GM21360 (cell line): Measurements from ENCODE around the gene PLAC9.
"Not testable (repeated sequence)": the region's sequence is repeated elsewhere in the genome, so short reads cannot be mapped to it uniquely, and the experiment has no call there.

Experiments
- ATAC-seq: cut with Tn5 transposase; IDR thresholded peaks from one replicate; pipeline ENCODE4 v1.9.1; 2021; ENCODE audit warnings: mild to moderate bottlenecking, moderate library complexity; ENCODE audit not compliant: unreplicated experiment

The PLAC9 gene

DNA sequence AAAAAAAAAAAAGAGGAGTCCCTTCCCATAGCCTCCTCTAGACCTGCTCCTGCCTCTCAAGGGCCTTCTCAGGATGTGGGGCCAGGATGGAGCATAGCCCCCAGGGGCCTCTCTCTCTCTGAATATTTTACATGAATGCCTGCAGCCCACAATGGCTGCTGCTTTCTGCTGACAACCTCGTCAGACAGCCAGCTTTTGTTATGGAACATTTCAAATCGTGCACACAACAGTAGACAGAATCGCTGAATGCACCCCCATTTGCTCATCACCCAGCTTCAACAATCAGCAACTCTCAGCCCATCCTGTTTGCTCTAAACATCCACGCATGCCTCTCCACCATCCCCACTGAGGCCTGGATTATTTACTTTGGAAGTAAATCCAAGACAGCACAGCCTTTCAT, 5.4 kb downstream of the PLAC9 start:
- ATAC-seq: no peak

GRCh38 chr10:80139265-80139664, 6.7 kb downstream of the PLAC9 start:
- no peak for ATAC-seq

- no peak for ATAC-seq
Observed at GRCh38 chr10:80140251-80140650, 7.7 kb downstream of the PLAC9 start.

DNA sequence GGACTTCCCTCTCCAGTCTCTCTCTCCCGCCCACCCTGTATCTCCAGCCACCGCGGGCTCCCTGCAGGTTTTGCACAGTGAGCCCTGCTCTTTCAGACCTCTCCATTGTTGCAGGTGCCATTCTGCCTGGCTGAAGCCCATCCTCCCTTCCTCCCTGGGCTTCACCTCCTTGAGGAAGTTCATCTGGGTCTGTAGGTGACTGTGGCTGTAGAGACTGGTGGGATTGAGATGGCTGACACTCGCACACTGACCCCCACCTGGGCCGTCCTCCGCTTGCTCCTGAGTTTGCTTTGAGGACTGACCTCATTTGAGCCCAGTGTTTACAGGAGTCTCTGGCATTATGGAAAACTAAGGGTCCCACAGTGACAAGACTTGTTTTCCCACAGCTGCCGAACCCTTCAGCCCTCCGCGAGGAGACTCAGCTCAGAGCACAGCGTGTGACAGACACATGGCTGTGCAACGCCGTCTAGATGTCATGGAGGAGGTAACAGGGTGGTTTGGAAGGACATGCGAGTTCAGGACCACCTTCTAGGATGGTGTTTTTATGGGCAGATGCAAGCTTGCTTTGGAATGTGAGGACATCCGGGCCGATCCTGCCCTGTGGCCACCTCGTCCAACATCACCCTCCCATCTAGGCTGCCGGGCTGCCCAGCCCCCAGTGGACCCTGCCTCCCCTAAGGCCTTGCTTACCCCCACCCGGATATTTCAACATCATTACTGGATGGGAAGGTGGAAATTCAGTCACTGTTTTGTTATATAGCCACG, 9.3 kb downstream of the PLAC9 start:
- no peak for ATAC-seq

DNA sequence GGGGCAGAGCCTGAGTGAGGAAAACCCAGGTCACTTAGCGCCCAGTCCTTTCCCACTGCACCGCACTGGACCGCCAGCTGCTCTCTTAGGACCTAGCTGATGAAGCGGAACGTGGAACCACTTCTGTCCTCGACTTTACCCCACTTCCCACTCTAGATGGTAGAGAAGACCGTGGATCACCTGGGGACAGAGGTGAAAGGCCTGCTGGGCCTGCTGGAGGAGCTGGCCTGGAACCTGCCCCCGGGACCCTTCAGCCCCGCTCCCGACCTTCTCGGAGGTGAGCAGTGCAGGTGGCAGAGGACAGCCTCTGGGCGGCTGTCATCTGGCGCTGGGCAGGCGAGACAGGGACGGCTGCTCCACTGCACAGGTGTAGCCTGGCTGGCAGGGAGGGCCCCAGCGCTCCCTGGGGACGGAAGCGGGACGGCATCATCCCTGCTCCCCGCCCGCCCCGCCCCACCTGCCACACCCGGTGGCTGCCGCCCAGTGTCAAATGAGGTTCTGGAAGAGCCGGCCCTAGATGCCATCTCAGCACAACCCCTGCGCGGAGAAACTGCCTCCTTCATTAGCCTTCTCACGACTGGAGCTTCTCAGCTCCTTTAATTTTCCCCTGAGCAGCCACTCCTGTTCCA, 11.7 kb downstream of the PLAC9 start:
- peak; percentile 53 for ATAC-seq

GRCh38 chr10:80144696-80145131, 12.2 kb downstream of the PLAC9 start:
- ATAC-seq: peak; percentile 32

DNA sequence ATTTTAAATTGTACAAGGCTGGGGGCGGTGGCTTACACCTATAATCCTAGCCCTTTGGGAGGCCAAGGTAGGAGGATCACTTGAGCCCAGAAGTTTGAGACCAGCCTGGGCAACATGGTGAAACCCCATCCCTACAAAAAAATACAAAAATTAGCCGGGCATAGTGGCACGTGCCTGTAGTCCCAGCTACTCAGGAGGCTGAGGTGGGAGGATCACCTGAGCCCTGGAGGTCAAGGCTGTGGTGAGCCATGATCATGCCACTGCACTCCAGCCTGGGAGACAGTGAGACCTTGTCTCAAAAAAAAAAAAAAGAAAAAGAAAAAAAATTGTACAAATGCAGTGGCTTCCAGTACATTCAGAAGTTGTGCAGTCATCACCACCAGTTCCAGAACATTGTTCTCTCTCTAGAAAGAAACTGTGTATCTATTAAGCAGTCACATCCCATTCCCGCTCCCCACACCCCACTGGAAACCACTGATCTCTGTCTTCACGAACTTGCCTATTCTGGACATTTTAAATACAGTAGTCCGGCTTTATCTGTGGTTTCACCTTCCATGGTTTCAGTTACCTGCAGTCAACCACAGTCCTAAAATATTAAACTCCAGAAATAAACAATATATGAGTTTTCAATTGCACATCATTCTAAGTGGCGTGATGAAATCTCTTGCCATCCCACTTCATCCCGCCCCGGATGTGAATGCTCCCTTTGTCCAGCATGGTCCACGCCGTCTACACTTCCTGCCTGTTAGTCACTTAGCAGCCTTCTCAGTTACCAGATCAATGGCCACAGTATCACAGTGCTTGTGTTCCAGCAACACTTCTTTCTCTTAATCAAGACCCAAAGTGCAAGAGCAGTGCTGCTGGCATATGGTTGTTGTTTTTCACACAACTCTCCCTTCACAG, 13.1 kb downstream of the PLAC9 start:
- not testable (repeated sequence) for ATAC-seq

DNA sequence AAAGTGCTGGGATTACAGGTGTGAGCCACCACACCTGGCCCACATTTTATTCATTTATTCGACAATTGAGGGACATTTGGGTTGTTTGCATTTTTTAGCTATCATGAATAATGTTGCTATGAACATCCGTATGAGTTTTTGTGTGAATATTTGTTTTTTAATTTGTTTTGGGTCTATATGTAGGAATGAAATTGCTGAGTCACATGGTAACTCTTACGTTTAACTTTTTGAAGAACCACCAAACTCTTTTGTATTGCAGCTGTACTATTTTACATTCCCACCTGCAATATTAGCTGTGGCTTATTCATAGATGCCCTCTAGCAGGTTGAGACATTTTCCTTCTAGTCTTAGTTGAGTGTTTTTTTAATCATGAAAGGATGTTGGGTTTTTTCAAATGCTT, 14.4 kb downstream of the PLAC9 start:
- no peak for ATAC-seq

- ATAC-seq: no peak
Observed at GRCh38 chr10:80148166-80148805, 15.8 kb downstream of the PLAC9 start.

DNA sequence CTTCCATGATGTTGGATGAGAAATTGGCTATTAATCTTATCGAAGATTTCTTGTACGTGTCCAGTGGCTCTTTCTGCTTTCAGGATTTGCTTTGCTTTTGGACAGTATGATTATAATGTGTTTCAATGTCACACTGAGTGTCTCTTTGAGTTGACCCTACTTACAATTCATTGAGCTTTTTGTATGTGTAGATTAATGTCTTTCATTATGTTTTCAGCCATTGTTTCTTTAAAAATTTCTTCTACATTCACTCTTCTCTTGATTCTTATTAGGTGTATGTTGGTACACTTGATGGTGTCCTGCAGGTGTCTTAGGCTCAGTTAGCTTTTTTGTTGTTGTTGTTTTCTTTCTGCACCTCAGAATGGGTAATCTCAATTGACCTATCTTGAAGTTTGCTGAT, 16.6 kb downstream of the PLAC9 start:
- ATAC-seq: no peak

GRCh38 chr10:80150172-80150571, 17.6 kb downstream of the PLAC9 start:
- ATAC-seq: no peak

DNA sequence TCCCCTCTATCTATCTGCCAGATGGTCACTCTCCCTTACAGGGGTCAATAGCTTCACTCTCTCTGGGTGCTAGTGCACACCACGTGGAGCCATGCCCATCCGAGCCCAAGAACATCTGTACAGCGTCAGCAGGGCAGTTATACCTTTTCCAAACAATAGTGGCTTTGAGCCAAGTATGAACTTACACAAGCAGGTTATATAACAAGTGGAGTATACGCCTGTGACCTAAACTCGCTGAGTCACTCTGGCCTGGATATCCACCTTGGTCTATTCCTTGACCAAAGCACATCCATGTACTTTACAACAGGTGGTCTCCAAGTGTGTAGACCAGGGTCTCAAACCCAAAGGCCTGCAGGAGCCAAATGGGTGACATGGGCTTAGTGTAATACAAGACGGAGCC, 20.3 kb downstream of the PLAC9 start:
- no peak for ATAC-seq

DNA sequence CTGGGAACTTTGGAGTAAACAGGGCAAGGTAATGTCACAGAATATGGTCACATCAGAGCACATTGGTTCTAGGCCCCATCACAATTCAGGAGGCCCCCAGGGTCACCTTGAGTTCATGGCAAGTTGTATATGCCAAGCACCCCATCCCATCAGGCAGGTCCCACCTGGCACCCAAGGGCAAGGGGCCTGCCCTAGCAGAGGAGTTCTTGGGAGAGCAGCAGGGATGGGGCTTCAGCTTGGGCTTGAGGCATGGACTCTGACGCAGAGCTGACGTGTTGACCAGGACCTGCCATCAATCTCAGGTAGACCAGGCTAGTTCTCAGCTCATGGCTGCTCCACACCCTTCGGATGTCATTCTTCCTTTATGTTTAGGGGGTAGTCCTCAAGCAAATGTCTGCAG, 20.9 kb downstream of the PLAC9 start:
- no peak for ATAC-seq

DNA sequence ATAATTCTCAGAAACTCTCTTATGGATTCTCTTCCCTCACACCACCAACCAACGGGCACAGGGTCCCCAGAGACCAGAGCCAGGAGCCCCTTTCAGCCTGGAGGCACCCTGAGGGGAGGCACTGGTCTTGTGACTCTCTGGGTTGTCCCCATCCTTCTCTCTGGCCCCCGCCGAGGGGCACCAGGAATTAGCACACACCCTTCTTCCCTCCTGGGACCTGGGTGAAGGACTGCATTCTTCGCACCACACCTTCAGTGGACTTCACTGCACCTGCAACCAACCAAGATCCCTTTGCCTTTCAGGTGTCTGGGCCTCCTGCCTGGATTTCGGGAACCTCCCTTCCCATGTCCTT, 22.1 kb downstream of the PLAC9 start:
- no peak for ATAC-seq

DNA sequence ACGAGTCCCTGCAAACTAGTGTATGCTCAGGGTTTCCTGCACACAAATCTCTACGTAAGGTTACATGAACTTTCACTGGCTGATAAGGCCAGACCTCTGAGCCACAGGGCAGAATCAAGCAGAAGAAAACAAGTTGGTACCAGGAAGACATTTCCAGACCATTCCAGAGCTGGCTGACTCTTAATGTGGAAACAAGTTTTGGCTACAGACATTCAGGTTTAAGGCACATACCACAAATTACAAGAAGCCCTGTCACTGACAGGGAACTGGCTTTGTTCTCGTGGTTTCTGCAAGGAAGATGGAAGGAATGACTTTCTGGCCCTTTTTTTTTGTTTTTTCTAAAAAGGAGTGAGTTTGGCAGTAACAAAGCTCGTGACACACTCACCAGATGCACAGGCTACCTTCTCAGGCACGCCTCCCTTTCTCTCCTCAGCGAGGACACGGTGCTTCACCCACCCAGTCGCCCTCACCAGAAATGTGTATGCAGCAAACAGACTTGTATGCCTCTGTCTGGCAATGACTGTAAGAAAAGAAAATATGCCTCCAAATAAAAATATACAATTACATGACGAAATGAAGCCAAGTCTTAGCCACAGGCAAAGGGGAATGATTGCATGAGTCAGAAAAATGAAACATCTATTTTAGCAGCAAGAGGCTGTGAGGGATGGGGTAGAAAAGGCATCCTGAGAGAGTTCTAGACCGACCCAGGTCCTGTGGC, 22.6 kb downstream of the PLAC9 start:
- no peak for ATAC-seq

DNA sequence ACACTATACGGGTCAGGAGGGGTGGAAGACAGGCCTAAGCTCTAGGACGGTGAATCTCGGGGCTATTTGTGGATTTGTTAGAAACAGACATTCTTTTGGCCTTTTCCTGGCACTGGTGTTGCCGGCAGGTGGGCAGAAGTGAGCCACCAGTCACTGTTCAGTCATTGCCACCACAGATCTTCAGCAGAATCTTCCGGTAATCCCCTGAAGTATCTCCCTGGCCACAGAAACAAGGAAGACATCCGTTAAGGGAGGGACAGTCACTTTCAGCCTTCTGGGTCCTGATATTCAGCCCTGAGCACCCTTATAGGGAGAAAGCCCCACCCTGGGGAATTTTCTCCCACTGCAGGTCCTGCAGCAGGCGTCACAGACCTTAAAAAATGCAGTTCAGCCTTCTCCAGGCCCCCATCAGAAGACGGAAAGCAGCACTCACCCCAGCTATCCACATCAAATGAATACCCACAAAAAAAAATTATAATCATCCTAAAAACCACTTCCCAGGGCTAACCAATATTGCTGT, 23.2 kb downstream of the PLAC9 start:
- no peak for ATAC-seq

DNA sequence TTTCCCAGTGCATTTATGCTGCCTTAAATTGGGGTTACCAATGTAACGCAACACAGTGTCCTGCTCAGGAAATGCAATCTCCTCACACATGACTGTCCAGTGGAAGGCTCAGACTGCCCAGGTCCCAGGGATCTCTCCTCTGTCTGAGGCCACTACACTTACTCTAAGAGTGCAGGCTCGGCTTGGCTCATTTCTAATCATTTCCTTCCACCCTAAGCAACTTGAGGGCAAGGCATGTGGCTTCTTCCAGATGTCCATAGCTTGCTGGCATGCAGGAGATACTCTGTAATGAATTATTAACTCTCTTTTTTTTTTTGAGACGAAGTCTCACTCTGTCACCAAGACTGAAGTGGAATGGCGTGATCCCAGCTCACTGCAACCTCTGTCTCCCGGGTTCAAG, 23.7 kb downstream of the PLAC9 start:
- ATAC-seq: no peak

DNA sequence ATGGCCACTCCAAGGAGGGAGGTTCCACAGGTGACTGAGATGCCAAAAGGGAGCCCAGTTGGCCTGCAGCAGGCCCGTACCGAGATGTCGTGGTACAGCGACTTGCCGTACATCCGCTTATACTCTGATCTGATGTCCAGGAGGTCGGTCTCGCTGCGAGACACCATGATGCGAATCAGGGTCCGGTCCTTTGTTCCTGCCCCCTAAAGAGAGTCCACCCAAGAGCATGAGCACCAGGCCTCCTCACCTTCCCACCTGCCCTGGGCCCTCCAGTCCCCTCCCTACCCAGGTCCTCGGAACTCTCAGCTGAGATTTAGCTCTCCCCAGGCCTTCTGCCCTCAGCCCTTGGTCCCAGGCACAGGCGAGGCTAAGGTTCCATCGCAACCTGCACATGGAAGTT, 25.0 kb downstream of the PLAC9 start:
- no peak for ATAC-seq

DNA sequence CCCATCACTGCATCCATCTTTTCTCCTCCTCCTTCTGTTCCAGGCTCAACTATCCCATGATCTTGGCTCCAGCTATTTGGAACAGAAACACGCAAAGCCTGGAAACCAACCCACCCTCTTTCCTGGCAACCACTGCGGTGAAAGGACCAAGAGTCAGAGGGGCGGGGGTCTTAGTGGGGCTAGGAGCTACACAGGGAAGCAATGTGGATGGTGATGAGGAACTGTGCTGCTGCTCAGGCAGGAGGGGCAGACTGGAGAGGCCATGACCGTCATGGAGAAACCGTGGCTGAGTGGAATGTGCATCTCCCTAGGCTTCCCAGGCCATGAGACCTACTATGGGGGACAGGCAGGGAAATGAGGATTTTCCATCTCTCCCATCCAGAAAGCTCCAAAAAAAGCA, 25.6 kb downstream of the PLAC9 start:
- no peak for ATAC-seq

DNA sequence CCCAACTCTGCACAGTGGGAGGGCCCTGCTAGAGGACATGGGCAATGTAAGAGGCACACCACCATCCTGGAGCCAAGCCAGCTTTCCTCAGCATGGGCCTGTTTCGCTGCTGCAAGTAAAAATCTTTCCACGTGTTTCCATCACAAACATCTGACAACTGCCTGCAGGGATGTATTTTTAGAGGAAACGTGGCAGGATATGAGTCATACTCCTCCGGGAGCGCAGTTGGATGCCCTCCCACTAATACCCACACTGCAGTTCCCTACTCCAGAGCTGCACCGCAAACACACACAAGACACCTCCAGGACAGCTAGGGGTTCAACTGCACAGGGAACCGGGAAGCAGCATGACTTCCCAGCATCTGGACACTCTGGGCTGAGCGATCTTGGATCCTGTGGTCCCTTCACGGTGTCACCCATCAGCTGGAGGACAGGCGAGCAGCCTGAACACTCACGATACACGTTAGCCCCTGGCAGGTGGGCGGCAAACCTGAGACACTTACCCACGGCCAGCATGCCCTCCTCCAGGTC, 26.1 kb downstream of the PLAC9 start:
- ATAC-seq: no peak
